ENCODE data around the gene SLC6A3. TPM values are rescaled to one million over a fixed set of nuclear protein-coding genes. Genes with fewer than 3 reads are reported as not detected.
"Not testable (repeated sequence)": the region's sequence is repeated elsewhere in the genome, so short reads cannot be mapped to it uniquely, and the experiment has no call there.

The SLC6A3 gene
- total RNA-seq, 4 donors from 2014 or later, result not detected

DNA sequence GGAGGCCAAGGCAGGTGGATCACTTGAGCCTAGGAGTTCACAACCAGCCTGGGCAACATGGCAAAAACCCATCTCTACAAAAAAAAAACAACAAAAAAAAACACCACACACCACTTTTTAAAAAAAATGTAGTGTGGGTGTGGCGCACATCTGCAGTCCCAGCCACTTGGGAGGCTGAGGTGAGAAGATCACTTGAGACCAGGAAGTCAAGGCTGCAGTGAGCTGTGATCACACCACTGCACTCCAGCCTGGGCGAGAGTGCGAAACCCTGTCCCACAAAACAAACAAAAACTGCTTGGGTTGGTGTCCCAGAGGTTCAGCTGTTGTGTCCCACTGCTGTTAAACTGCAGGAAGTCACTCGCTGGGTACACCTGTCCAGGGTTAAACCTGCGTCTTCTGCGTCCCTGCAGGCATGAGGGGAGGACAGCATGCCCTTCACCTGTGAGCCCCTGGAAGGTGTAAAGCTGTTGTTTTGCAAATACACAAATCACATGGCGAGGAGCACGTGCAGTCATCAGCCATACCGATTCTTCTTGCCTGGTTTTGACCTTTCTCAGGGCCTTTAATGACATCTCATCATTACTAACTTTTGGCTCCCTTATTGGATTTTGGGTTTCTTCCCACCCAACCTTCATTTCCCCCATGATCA is 71.1 kb downstream of the SLC6A3 start:
- intact Hi-C loops (cut with DNase I; ENCODE audit: low total_unique reads), result no loop called here
- in situ Hi-C loops (cut with MboI; ENCODE audit: low sequenced_read_pairs in 4 of 4), result no loop called here
- Histone ChIP-seq H3K36me3 (no peaks in the 10 kb centered on the region), H3K4me1 (no peaks in the 10 kb centered on the region), H3K9me3 (no peaks in the 10 kb centered on the region), H3K27me3 (peaks cover 0 to 13% (median 8%) of the 10 kb centered on the region in 3 donors), H3K4me3 (no peak overlapping the region), H3K27ac (no peak overlapping the region)
- no peak for ATAC-seq
- TF ChIP-seq, protein P1, sequence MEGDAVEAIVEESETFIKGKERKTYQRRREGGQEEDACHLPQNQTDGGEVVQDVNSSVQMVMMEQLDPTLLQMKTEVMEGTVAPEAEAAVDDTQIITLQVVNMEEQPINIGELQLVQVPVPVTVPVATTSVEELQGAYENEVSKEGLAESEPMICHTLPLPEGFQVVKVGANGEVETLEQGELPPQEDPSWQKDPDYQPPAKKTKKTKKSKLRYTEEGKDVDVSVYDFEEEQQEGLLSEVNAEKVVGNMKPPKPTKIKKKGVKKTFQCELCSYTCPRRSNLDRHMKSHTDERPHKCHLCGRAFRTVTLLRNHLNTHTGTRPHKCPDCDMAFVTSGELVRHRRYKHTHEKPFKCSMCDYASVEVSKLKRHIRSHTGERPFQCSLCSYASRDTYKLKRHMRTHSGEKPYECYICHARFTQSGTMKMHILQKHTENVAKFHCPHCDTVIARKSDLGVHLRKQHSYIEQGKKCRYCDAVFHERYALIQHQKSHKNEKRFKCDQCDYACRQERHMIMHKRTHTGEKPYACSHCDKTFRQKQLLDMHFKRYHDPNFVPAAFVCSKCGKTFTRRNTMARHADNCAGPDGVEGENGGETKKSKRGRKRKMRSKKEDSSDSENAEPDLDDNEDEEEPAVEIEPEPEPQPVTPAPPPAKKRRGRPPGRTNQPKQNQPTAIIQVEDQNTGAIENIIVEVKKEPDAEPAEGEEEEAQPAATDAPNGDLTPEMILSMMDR (IDR thresholded peaks at IDR 0.05 in 4 of 5, conservative IDR thresholded peaks at IDR 0.05 in 1 of 5), result no peak
- no peak for TF ChIP-seq POLR2A (IDR thresholded peaks at IDR 0.05)
- no peak for DNase-seq

DNA sequence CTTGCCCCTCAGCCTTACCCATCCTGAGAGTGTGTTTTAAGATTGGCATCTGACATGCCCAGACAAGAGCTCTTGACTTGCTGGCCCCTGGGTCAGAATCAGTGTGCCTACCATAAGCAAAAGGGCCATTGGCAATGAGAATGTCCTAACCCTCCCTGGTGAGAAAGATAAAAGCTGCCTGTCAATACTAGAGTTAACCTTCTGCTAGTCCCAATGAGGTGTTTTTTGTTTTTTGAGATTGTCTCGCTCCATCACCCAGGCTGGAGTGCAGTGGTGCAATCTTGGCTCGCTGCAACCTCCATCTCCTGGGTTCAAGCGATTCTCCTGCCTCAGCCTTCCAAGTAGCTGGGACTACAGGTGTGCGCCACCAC is 73.3 kb downstream of the SLC6A3 start:
- ATAC-seq; H3K27ac ChIP-seq; intact Hi-C loops (cut with DNase I; ENCODE audit: low total_unique reads); H3K27me3 ChIP-seq; DNase-seq; H3K4me3 ChIP-seq; in situ Hi-C loops (cut with MboI; ENCODE audit: low sequenced_read_pairs in 4 of 4); H3K36me3 ChIP-seq; H3K9me3 ChIP-seq; H3K4me1 ChIP-seq: not testable (repeated sequence)

DNA sequence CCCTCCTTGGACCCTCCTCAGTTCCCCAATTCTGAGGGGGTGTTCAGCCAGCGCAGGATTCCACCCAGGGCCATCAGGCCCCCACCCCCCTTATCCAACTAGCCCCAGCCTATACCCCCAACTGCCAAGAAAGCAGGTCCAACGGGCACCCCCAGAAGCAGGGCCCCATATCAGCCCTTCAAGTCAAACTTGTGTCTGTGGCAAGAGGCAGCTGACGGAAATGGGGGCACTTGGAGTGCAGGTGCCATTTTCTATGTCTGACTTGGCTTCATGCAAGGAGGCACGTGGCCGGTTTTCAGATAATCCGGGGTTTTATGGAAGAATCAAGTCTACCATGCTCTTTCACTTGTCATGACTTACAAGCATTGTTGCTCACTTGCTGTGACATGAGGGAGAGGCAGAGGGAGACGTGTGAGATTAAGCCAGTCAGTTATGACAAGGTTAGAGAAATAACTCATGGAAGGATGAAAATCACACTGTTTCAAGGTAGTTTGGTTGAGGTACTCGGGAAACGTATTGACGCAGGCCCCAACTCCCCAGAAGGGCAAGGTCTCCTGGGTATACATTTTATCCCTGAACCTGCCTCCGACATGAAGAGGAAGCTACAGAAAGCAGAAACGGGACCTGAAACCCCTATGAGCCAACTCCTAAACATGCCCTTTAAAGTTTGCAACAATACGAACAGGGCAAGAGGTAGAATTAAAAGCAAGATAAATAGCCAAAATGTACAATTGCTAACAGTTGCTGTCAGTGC is 73.8 kb downstream of the SLC6A3 start:
- in situ Hi-C loops (cut with MboI; ENCODE audit: low sequenced_read_pairs in 4 of 4), result no loop called here
- TF ChIP-seq, protein P1 (IDR thresholded peaks at IDR 0.05 in 4 of 5, conservative IDR thresholded peaks at IDR 0.05 in 1 of 5), result no peak
- no peak for TF ChIP-seq POLR2A (IDR thresholded peaks at IDR 0.05)
- Histone ChIP-seq H3K4me3 (no peak overlapping the region), H3K9me3 (no peaks in the 10 kb centered on the region), H3K4me1 (no peaks in the 10 kb centered on the region), H3K27me3 (peaks cover 5 to 6% (median 6%) of the 10 kb centered on the region in 3 donors), H3K36me3 (no peaks in the 10 kb centered on the region), H3K27ac (no peak overlapping the region)
- intact Hi-C loops (cut with DNase I; ENCODE audit: low total_unique reads), result no loop called here
- DNase-seq (no peak), ATAC-seq (no peak)

DNA sequence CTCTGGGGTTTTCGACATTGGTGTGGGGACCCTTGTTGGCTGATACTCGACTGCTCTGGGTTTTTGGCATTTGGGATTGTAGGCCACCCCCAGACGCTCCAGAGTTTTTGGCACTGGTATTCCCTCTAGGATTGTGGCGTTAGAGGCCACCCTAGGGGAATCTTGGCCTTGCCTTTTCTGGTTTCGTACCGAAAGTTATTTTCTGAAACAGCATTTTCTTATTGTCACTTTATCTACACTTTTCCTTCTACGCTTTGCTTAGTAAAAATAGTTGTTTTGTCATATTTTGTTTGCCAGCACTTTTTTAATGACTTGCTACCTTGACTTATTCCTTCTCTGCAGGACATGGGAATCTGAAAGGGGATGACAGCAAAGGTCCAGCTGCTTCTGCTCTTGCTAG is 75.2 kb downstream of the SLC6A3 start:
- TF ChIP-seq, protein P1 (IDR thresholded peaks at IDR 0.05 in 4 of 5, conservative IDR thresholded peaks at IDR 0.05 in 1 of 5), result no peak
- no peak for TF ChIP-seq POLR2A (IDR thresholded peaks at IDR 0.05)
- Histone ChIP-seq H3K27me3 (peaks cover 6 to 10% (median 9%) of the 10 kb centered on the region in 3 donors), H3K4me1 (no peaks in the 10 kb centered on the region), H3K36me3 (no peaks in the 10 kb centered on the region), H3K27ac (no peak overlapping the region), H3K4me3 (no peak overlapping the region), H3K9me3 (no peaks in the 10 kb centered on the region)
- in situ Hi-C loops (cut with MboI; ENCODE audit: low sequenced_read_pairs in 4 of 4) (no loop called here), intact Hi-C loops (cut with DNase I; ENCODE audit: low total_unique reads) (no loop called here)
- no peak for DNase-seq
- no peak for ATAC-seq

DNA sequence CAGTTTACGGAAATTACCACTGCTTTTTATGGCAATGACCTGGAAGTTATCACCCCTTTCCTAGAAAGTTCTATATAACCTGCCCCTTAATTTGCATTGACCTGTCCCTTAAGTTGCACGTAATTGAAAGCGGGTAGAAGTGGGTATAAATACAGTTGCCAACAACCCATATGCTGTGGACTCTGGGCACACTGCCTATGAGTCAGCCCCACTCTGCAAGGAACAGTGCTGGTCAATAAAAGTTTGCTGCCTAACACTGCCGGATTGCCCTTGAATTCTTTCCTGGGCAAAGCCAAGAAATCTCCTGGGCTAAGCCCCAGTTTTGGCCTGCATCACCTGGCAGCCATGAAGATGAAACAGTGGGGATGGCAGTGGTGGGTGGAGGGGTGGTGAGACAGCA is 76.5 kb downstream of the SLC6A3 start:
- DNase-seq (no peak), ATAC-seq (no peak)
- H3K4me3 ChIP-seq, result no peak overlapping the region
- H3K4me1 ChIP-seq, result no peaks in the 10 kb centered on the region
- no peak overlapping the region for H3K27ac ChIP-seq
- in situ Hi-C loops (cut with MboI; ENCODE audit: low sequenced_read_pairs in 4 of 4), result no loop called here
- H3K27me3 ChIP-seq, result peaks cover 6 to 20% (median 12%) of the 10 kb centered on the region in 3 donors
- H3K9me3 ChIP-seq, result no peaks in the 10 kb centered on the region
- intact Hi-C loops (cut with DNase I; ENCODE audit: low total_unique reads), result no loop called here
- H3K36me3 ChIP-seq, result no peaks in the 10 kb centered on the region
- TF ChIP-seq, protein P1 (IDR thresholded peaks at IDR 0.05 in 4 of 5, conservative IDR thresholded peaks at IDR 0.05 in 1 of 5), result no peak
- TF ChIP-seq POLR2A (IDR thresholded peaks at IDR 0.05), result no peak
